ENCODE measurements around the gene S100B. TPM values are rescaled to one million over a fixed set of nuclear protein-coding genes. Genes with fewer than 3 reads are reported as not detected.

S100B gene
- total RNA-seq, 1 donor from 2014 or later: not detected

DNA sequence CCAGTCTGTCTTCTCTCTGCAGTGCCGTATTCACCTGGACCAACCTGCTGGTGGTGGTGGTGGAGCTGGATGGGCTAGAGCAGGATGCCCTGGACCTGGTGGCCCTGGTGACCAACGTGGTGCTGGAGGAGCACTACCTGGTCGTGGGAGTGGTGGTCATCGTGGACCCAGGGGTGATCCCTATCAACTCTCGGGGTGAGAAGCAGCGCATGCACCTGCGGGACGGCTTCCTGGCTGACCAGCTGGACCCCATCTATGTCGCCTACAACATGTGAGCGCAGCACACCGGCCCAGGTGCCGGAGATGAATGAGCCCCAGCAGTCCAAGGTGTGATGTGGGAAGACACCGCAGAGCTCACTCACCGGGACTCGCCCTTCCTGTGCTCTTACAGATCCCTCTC, 37.5 kb downstream of the S100B start:
- no peak for DNase-seq
- H3K9me3 Mint-ChIP-seq: peaks cover 3% of the 10 kb centered on the region
- H3K27me3 Mint-ChIP-seq: no peaks in the 10 kb centered on the region
- H3K36me3 Mint-ChIP-seq (ENCODE audit: low read depth): peaks cover 79% of the 10 kb centered on the region
- no peak overlapping the region for H3K27ac Mint-ChIP-seq
- H3K4me3 Mint-ChIP-seq: no peak overlapping the region
- POLR2A ChIA-PET: no interaction called here
- ATAC-seq (ENCODE audit: low read depth): no peak
- intact Hi-C loops (cut with micrococcal nuclease): no loop called here
- CTCF ChIA-PET: no interaction called here
- peaks cover 7% of the 10 kb centered on the region for H3K4me1 Mint-ChIP-seq
- TF ChIP-seq, protein P1, sequence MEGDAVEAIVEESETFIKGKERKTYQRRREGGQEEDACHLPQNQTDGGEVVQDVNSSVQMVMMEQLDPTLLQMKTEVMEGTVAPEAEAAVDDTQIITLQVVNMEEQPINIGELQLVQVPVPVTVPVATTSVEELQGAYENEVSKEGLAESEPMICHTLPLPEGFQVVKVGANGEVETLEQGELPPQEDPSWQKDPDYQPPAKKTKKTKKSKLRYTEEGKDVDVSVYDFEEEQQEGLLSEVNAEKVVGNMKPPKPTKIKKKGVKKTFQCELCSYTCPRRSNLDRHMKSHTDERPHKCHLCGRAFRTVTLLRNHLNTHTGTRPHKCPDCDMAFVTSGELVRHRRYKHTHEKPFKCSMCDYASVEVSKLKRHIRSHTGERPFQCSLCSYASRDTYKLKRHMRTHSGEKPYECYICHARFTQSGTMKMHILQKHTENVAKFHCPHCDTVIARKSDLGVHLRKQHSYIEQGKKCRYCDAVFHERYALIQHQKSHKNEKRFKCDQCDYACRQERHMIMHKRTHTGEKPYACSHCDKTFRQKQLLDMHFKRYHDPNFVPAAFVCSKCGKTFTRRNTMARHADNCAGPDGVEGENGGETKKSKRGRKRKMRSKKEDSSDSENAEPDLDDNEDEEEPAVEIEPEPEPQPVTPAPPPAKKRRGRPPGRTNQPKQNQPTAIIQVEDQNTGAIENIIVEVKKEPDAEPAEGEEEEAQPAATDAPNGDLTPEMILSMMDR (IDR thresholded peaks at IDR 0.05): no peak

DNA sequence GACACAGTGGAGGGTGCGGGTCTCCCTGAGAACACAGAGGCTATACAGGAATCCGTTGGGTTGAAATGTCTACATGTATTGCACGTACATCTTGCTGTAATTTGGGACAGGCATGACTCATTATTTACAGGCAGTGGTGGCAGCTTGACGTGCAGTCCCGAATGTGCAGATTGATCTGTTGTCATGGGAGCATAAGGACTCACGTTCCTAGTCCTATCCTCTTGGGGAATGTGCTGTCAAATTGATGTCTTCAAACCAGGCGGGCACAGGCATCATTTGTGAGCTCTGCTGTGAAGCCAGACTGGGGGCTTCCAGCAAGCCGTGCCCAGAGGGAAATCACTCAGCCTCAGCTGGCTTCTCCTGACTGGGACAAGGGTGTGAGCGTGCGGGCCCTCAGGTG, 40.5 kb downstream of the S100B start:
- Mint-ChIP-seq H3K4me3 (no peak overlapping the region), H3K9me3 (no peaks in the 10 kb centered on the region), H3K36me3 (ENCODE audit: low read depth) (peaks cover 86% of the 10 kb centered on the region), H3K27ac (no peak overlapping the region), H3K27me3 (no peaks in the 10 kb centered on the region), H3K4me1 (peaks cover 21% of the 10 kb centered on the region)
- POLR2A ChIA-PET: no interaction called here
- ATAC-seq (ENCODE audit: low read depth): no peak
- intact Hi-C loops (cut with micrococcal nuclease): no loop called here
- DNase-seq: no peak
- CTCF ChIA-PET: no interaction called here
- TF ChIP-seq, protein P1 (IDR thresholded peaks at IDR 0.05): no peak

DNA sequence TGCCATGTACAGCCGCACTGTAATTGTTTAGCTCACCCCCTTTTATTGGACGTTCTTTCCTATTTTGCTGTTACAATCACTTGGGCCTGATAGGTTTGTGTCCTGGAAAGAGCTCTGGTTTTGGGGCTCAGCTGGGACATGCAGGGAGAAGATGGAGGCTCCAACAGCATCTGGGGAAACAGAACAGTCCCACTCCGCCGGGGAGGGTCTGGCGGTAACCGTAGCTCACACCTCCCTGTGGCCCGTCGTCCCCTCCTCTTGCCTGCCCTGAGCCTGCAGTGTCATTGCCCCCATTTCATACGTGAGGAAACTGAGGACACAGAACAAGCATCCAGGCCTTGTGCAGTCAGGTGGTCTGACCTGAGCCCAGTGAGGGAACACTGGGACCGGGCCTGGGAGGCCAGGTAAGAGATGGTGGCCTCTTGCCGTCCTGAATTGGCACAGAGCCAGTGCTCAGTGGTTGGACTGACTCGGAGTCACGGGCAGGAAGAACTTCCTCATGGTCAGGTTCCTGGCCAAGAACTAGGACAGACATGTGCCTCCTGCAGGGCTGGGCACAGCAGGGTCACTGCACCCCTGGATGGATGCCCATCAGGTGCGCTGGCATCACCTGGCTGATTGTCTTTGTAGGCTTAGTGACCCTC, 41.8 kb downstream of the S100B start:
- peaks cover 25% of the 10 kb centered on the region for H3K4me1 Mint-ChIP-seq
- ATAC-seq (ENCODE audit: low read depth): no peak
- peaks cover 79% of the 10 kb centered on the region for H3K36me3 Mint-ChIP-seq (ENCODE audit: low read depth)
- no peaks in the 10 kb centered on the region for H3K9me3 Mint-ChIP-seq
- CTCF ChIA-PET: no interaction called here
- H3K27me3 Mint-ChIP-seq: no peaks in the 10 kb centered on the region
- no peak overlapping the region for H3K27ac Mint-ChIP-seq
- POLR2A ChIA-PET: no interaction called here
- intact Hi-C loops (cut with micrococcal nuclease): no loop called here
- TF ChIP-seq, protein P1 (IDR thresholded peaks at IDR 0.05): no peak
- no peak for DNase-seq
- H3K4me3 Mint-ChIP-seq: no peak overlapping the region

DNA sequence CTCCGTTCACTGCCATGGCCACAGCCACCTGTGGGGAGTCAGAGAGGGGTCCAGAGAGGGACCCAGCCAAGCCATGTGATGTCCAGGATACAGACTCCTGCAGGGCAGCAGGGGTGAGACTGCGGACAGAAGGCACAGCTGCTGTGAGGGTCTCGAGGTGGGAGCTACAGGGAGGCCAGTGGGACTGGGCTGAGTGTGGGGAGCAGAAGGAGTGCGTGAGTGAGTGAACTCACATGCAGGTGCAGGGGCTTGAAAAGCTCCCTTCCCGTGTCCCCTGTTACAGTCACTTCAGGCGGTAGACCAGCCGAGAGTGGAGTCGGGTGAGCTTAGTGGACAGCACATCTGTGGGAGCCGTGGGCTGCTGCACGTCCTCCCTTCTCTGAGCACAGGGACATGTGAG, 42.4 kb downstream of the S100B start:
- intact Hi-C loops (cut with micrococcal nuclease): no loop called here
- H3K27me3 Mint-ChIP-seq: no peaks in the 10 kb centered on the region
- no peak for DNase-seq
- TF ChIP-seq, protein P1 (IDR thresholded peaks at IDR 0.05): no peak
- ATAC-seq (ENCODE audit: low read depth): no peak
- ChIA-PET POLR2A (no interaction called here), CTCF (no interaction called here)
- no peaks in the 10 kb centered on the region for H3K9me3 Mint-ChIP-seq
- H3K36me3 Mint-ChIP-seq (ENCODE audit: low read depth): peaks cover 78% of the 10 kb centered on the region
- H3K4me3 Mint-ChIP-seq: no peak overlapping the region
- peaks cover 25% of the 10 kb centered on the region for H3K4me1 Mint-ChIP-seq
- no peak overlapping the region for H3K27ac Mint-ChIP-seq

DNA sequence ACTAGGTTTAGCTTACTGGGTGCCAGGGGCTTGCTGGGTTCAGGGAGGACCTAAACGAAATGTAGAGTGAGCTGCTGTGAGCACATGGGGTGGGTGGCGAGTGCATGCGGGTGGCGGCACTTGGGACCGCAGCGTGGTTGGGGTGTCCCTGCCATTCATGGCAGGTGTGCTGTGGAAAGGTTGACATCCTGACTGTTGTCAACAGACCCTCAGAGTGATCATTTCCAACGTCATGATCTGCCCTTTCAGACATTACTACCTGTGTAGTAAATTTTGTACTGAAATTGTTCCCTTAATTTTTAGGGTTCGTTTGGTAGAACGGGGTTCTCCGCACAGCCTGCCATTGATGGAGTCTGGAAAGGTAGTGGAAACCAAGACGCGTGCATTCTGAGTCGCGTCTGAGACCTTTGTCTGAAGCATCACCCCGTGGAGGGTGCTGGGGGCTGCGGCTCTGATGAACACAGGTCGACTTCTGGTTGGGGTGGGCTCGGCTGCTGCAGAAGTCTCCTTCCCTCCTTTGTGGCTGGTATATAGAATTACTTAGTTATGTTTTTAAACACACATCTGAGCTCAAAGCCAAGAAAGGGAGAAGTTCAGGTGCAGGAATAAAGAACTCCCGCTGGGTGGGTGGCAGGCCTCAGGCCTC, 43.3 kb downstream of the S100B start:
- H3K36me3 Mint-ChIP-seq (ENCODE audit: low read depth): peaks cover 79% of the 10 kb centered on the region
- intact Hi-C loops (cut with micrococcal nuclease): no loop called here
- no peak overlapping the region for H3K4me3 Mint-ChIP-seq
- no peak overlapping the region for H3K27ac Mint-ChIP-seq
- TF ChIP-seq, protein P1 (IDR thresholded peaks at IDR 0.05): no peak
- DNase-seq: no peak
- H3K4me1 Mint-ChIP-seq: peaks cover 25% of the 10 kb centered on the region
- CTCF ChIA-PET: no interaction called here
- POLR2A ChIA-PET: no interaction called here
- no peaks in the 10 kb centered on the region for H3K27me3 Mint-ChIP-seq
- no peaks in the 10 kb centered on the region for H3K9me3 Mint-ChIP-seq
- ATAC-seq (ENCODE audit: low read depth): no peak
